Loucy (cell line): Measurements from ENCODE around the gene RSU1.

Experiments used
- H2AFZ ChIP-seq: fragments of 200-600 bp; sonication (generic); 2 replicates; pipeline ENCODE4 v1.6.0; 2016; ENCODE audit warnings: antibody characterized with exemption, mild to moderate bottlenecking, low read length, moderate library complexity
- H3F3A ChIP-seq: fragments of 200-600 bp; 2 replicates; pipeline ENCODE4 v1.6.0; 2016; ENCODE audit warnings: antibody characterized with exemption, low read depth, mild to moderate bottlenecking
- H3K27me3 ChIP-seq: fragments of 200-600 bp; sonication (generic); 2 replicates; pipeline ENCODE4 v1.6.1; 2014; ENCODE audit warnings: low read length, mild to moderate bottlenecking; ENCODE audit not compliant: insufficient read depth, poor library complexity, severe bottlenecking
- H3K36me3 ChIP-seq: fragments of 200-600 bp; sonication (generic); 2 replicates; pipeline ENCODE4 v1.6.1; 2016; ENCODE audit warnings: low read length; ENCODE audit not compliant: insufficient read depth
- H3K4me1 ChIP-seq: fragments of 200-600 bp; sonication (generic); 2 replicates; pipeline ENCODE4 v1.5.1; 2014; ENCODE audit warnings: low read length, mild to moderate bottlenecking; ENCODE audit not compliant: insufficient read depth, poor library complexity, severe bottlenecking
- H3K4me2 ChIP-seq: fragments of 200-600 bp; sonication (generic); 2 replicates; pipeline ENCODE4 v1.6.0; 2014; ENCODE audit warnings: antibody characterized with exemption, low read length, low read depth, mild to moderate bottlenecking; ENCODE audit not compliant: poor library complexity, severe bottlenecking
- H3K4me3 ChIP-seq: fragments of 200-600 bp; sonication (generic); 2 replicates; pipeline ENCODE4 v1.5.1; 2014; ENCODE audit warnings: low read length, mild to moderate bottlenecking, mixed read lengths; ENCODE audit not compliant: poor library complexity, severe bottlenecking
- H3K79me2 ChIP-seq: fragments of 200-600 bp; sonication (generic); 2 replicates; pipeline ENCODE4 v1.6.1; 2014; ENCODE audit warnings: low read length; ENCODE audit not compliant: insufficient read depth
- H3K9ac ChIP-seq: fragments of 200-600 bp; sonication (generic); 2 replicates; pipeline ENCODE4 v1.6.0; 2014; ENCODE audit warnings: mild to moderate bottlenecking, low read depth, low read length, moderate library complexity; ENCODE audit not compliant: poor library complexity, severe bottlenecking
- H3K9me2 ChIP-seq: fragments of 200-600 bp; sonication (generic); replicated peaks from 2 replicates; pipeline ENCODE4 v1.6.1; 2016; ENCODE audit warnings: low read depth, low read length, mixed read lengths
- H3K9me3 ChIP-seq: fragments of 200-600 bp; sonication (generic); 2 replicates; pipeline ENCODE4 v1.6.1; 2014; ENCODE audit warnings: mild to moderate bottlenecking, antibody characterized with exemption, low read length, low read depth; ENCODE audit not compliant: insufficient read depth
- H4K20me1 ChIP-seq: fragments of 200-600 bp; sonication (generic); 2 replicates; pipeline ENCODE4 v1.6.0; 2014; ENCODE audit warnings: antibody characterized with exemption, low read length, mild to moderate bottlenecking; ENCODE audit not compliant: insufficient read depth, poor library complexity, severe bottlenecking
- CTCF ChIP-seq: fragments of 200-600 bp; sonication (generic); conservative IDR thresholded peaks from 2 replicates; pipeline ENCODE4 v1.5.1; 2014; ENCODE audit warnings: mild to moderate bottlenecking, antibody characterized with exemption, low read length
- EZH2phosphoT487 ChIP-seq: fragments of 200-600 bp; IDR thresholded peaks from 2 replicates; pipeline ENCODE4 v1.6.1; 2018; ENCODE audit warnings: antibody characterized with exemption, mild to moderate bottlenecking, moderate library complexity, borderline replicate concordance

RSU1 gene

DNA sequence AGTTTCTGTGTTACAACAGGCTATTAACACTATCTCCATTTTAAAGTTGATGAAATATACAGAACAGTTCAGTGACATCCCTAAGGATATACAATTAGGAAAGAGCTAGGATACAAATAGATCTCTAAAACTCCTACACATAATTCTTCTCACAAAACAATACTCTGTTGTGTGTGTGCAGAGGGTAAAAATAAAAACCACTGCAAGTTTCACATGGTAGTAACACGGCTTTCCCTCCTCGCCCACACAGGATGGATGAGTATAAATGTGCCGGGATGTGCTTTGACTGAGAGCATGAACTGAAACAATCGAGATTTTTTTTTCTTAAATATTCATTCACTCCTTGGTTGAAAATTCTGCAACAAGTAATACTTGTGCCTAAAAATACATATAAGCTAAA, 164.0 kb downstream of the RSU1 start:
- H3K9ac ChIP-seq = no peak overlapping the region
- no peaks in the 10 kb centered on the region for H3K36me3 ChIP-seq
- H3K27me3 ChIP-seq = no peaks in the 10 kb centered on the region
- no peak overlapping the region for H3K4me3 ChIP-seq
- no peaks in the 10 kb centered on the region for H3F3A ChIP-seq
- no peaks in the 10 kb centered on the region for H3K4me1 ChIP-seq
- H3K4me2 ChIP-seq = no peak overlapping the region
- no peaks in the 10 kb centered on the region for H4K20me1 ChIP-seq
- TF ChIP-seq CTCF (no peak), EZH2phosphoT487 (no peak)
- H3K9me2 ChIP-seq = no peaks in the 10 kb centered on the region
- no peaks in the 10 kb centered on the region for H3K9me3 ChIP-seq
- no peaks in the 10 kb centered on the region for H3K79me2 ChIP-seq
- H2AFZ ChIP-seq = no peak overlapping the region

DNA sequence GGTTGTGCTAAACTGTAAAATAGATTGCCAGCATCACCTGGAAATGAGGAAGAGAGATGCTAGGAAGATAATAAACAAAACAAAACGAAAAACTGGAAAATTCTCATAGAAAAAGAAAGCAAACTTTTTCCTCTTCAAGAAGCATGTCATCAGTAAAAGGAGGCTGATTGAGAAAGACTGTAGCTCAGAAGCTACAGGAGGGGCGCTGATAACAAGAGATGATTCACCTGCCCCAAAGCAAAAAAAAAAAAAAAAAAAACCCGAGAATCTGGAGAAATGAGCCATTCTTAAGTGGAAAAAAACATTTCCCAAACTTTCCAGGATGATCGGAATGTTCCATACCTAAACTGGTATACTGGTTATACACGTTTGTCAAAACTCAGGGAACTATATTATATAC, 165.1 kb downstream of the RSU1 start:
- Histone ChIP-seq H3K79me2 (no peaks in the 10 kb centered on the region), H3K9me2 (no peaks in the 10 kb centered on the region), H4K20me1 (no peaks in the 10 kb centered on the region), H2AFZ (no peak overlapping the region), H3K9ac (no peak overlapping the region), H3K4me1 (no peaks in the 10 kb centered on the region), H3F3A (no peaks in the 10 kb centered on the region), H3K4me2 (no peak overlapping the region), H3K36me3 (no peaks in the 10 kb centered on the region), H3K4me3 (no peak overlapping the region), H3K9me3 (no peaks in the 10 kb centered on the region), H3K27me3 (no peaks in the 10 kb centered on the region)
- TF ChIP-seq EZH2phosphoT487 (no peak), CTCF (no peak)

- Histone ChIP-seq H3K4me1 (no peaks in the 10 kb centered on the region), H3K9ac (no peak overlapping the region), H3K4me2 (no peak overlapping the region), H3K27me3 (no peaks in the 10 kb centered on the region), H3K4me3 (no peak overlapping the region), H4K20me1 (no peaks in the 10 kb centered on the region), H3K9me2 (no peaks in the 10 kb centered on the region), H3K9me3 (no peaks in the 10 kb centered on the region), H3K36me3 (no peaks in the 10 kb centered on the region), H3K79me2 (no peaks in the 10 kb centered on the region), H2AFZ (no peak overlapping the region), H3F3A (no peaks in the 10 kb centered on the region)
- TF ChIP-seq EZH2phosphoT487 = no peak
- no peak for TF ChIP-seq CTCF
These were observed 167.5 kb downstream of the RSU1 start for GRCh38 chr10:16649757-16650156.
